ENCODE data around the gene TNFRSF8. TPM values are rescaled to one million over a fixed set of nuclear protein-coding genes. Genes with fewer than 3 reads are reported as not detected.

Gene TNFRSF8
- total RNA-seq, 8 experiments from 2014 or later: 0.31 to 16.0 (median 0.46) TPM

DNA sequence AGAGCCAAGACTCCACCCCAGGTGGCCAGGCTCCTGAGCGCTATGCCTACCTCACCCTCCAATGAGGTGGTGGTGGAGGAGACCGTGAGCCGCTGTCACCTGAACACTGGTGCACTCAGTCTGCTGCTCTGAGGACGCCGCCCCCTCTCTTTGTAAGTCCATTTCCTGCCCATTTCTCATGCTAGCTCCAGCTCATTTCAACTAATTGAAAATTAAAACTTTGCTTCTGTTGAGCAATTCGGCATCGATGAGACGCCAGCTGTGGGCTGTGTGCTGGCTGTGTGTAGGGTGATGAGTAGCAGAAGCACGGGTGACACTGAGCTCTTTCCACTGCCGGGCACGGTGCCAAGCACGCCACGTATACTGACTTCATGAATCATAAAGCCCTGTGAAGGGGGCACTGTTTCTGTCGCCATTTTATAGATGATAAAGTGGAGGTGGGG is 114.9 kb downstream of the TNFRSF8 start:
- in situ Hi-C loops (cut with MboI; ENCODE audit: low pct_unique_long_range_greater_than_20kb in 2 of 9, low sequenced_read_pairs in 9 of 9, unreplicated experiment in 9 of 9): no loop called here
- peaks cover 8 to 28% of the 10 kb centered on the region in 2 donors for H3K4me1 ChIP-seq (replicated peaks in 1 of 2)
- 10 to 100% (median 65%) methylated on average over 1 to 11 of the region's 14 CpGs; no CpG with 5 or more reads in 2 of the 10 experiments for WGBS, 10 experiments
- H3K4me3 ChIP-seq: no peak overlapping the region
- no peak overlapping the region for H3K27ac ChIP-seq
- ATAC-seq (replicated peaks in 6 of 8): peak in 5 of 8 experiments; percentile 34 to 61 (median 49)

DNA sequence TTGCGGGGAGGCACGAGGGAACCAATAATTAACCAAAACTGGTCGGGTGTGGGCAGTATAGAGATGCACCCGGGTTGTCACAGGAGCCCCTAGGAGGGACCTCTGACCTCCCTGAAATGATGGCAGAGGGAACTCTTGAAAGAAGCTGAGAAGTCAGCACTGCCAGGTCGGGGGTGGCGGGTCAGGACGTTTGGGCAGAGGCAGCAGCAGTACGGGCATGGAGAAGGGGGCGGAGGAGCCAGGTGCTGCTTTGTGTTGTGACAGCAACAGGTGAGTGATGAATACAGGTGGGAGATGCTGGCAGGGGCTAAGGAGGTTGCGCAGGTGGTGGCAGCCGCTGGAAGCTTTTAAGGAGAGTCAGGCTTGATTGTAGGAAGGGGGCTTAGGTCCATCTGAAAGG is 115.4 kb downstream of the TNFRSF8 start:
- in situ Hi-C loops (cut with MboI; ENCODE audit: low pct_unique_long_range_greater_than_20kb in 2 of 9, low sequenced_read_pairs in 9 of 9, unreplicated experiment in 9 of 9): no loop called here
- H3K27ac ChIP-seq: no peak overlapping the region
- ATAC-seq (replicated peaks in 6 of 8): no peak
- WGBS, 10 experiments: 0 to 78% (median 54%) methylated on average over 1 to 9 of the region's 11 CpGs; no CpG with 5 or more reads in 4 of the 10 experiments
- no peak overlapping the region for H3K4me3 ChIP-seq
- peaks cover 8 to 28% of the 10 kb centered on the region in 2 donors for H3K4me1 ChIP-seq (replicated peaks in 1 of 2)

DNA sequence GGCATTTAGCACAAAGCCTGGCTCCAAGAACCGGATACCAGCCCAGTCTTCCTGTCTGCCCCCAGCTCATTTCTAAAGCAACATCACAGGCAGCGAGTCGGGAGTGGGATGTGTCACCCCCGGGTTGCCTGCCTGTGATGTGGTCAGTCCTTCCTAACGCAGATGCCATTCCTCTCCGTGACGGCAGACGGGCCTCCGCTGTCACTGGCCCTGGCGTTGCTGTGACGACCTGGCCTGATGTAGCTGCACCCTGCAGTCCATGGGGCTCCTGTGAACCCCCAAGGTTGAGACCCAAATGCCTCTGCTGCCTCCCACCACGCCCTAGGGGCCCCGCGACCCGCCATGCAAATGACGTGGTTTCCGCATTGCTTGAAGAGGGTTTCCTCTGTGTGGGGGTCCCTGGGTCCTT is 116.0 kb downstream of the TNFRSF8 start:
- WGBS, 10 experiments: 57 to 73% (median 65%) methylated on average over 1 to 11 of the region's 17 CpGs; no CpG with 5 or more reads in 6 of the 10 experiments
- peak in 5 of 8 experiments; percentile 25 to 84 (median 64) for ATAC-seq (replicated peaks in 6 of 8)
- no peak overlapping the region for H3K4me3 ChIP-seq
- in situ Hi-C loops (cut with MboI; ENCODE audit: low pct_unique_long_range_greater_than_20kb in 2 of 9, low sequenced_read_pairs in 9 of 9, unreplicated experiment in 9 of 9): no loop called here
- H3K27ac ChIP-seq: no peak overlapping the region
- H3K4me1 ChIP-seq (replicated peaks in 1 of 2): peaks cover 12 to 32% of the 10 kb centered on the region in 2 donors

DNA sequence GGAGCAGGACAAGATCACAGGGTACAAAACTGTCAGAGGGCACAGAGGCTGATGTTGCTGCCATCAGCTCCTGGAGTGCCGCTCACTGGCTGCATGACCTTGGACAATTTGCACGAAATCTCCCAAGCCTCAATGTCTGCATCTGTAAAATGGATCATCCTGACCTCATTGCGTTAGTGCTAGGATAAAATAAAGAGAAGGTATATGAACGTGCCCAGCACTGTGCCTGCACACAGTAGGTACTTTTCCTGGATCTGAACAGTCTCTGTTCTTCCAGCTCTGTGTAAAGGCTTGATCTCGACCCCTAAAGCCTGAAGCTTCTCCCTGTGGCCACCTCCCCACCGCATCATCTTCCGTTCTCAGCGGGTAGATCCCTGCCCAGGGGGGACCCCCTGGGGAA is 116.6 kb downstream of the TNFRSF8 start:
- WGBS, 10 experiments: 60 to 100% (median 93%) methylated on average over 1 to 8 of the region's 8 CpGs; no CpG with 5 or more reads in 2 of the 10 experiments
- no peak overlapping the region for H3K27ac ChIP-seq
- in situ Hi-C loops (cut with MboI; ENCODE audit: low pct_unique_long_range_greater_than_20kb in 2 of 9, low sequenced_read_pairs in 9 of 9, unreplicated experiment in 9 of 9): no loop called here
- ATAC-seq (replicated peaks in 6 of 8): no peak
- H3K4me1 ChIP-seq (replicated peaks in 1 of 2): peaks cover 17 to 34% of the 10 kb centered on the region in 2 donors
- H3K4me3 ChIP-seq: no peak overlapping the region

DNA sequence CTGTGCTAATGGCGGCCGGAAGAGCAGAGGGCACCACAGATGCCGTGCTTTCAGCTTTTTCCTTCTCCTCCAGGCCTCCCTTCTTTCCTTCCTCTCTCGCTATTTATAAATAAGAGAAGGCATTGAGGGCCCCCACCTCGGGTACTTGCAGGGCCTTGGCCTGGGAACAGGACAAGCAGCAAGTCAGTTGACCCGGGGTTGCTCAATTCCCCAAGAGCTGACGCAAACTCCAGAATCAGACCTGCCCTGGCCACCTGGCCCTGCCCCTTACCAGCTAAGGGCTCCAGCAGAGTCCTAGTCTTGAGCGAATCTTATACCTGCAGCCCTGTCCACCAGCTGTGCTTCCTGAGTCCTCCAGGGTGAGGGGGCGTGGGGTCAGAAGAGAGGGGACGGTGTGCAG is 117.2 kb downstream of the TNFRSF8 start:
- no peak for ATAC-seq (replicated peaks in 6 of 8)
- in situ Hi-C loops (cut with MboI; ENCODE audit: low pct_unique_long_range_greater_than_20kb in 2 of 9, low sequenced_read_pairs in 9 of 9, unreplicated experiment in 9 of 9): no loop called here
- peaks cover 19 to 34% of the 10 kb centered on the region in 2 donors for H3K4me1 ChIP-seq (replicated peaks in 1 of 2)
- H3K27ac ChIP-seq: no peak overlapping the region
- no peak overlapping the region for H3K4me3 ChIP-seq
- WGBS, 10 experiments: 70 to 100% (median 85%) methylated on average over 4 to 10 of the region's 10 CpGs; no CpG with 5 or more reads in 5 of the 10 experiments

DNA sequence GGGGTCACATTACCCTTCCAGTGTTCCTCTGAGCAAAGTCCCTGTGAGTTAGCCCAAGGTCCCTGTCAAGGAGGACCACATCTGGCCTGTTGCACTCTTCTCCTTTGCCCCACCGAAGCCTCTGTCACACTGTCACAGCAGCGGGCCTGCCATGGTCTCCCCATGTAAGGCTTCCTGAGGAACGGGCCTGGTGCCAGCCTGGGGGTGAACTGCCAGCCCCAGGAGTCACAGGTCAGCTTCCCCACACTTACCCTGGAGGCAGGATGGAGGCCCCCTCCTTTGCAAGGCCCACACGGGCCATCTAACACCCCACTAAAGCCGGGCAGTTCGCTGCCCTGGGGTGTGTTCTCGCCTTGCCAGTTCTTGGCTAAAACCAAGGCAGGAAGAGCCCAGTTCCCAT is 117.8 kb downstream of the TNFRSF8 start:
- WGBS, 10 experiments: 74 to 100% (median 89%) methylated on average over 1 to 3 of the region's 7 CpGs; no CpG with 5 or more reads in 7 of the 10 experiments
- Histone ChIP-seq H3K27ac (no peak overlapping the region), H3K4me1 (replicated peaks in 1 of 2) (peaks cover 25 to 36% of the 10 kb centered on the region in 2 donors), H3K4me3 (no peak overlapping the region)
- no peak for ATAC-seq (replicated peaks in 6 of 8)
- in situ Hi-C loops (cut with MboI; ENCODE audit: low pct_unique_long_range_greater_than_20kb in 2 of 9, low sequenced_read_pairs in 9 of 9, unreplicated experiment in 9 of 9): no loop called here

GRCh38 chr1:12181568-12181967 is 118.5 kb downstream of the TNFRSF8 start:
- 83 to 95% methylated on average over 1 to 4 of the region's 7 CpGs; no CpG with 5 or more reads in 8 of the 10 experiments for WGBS, 10 experiments
- H3K4me3 ChIP-seq: no peak overlapping the region
- no peak overlapping the region for H3K27ac ChIP-seq
- in situ Hi-C loops (cut with MboI; ENCODE audit: low pct_unique_long_range_greater_than_20kb in 2 of 9, low sequenced_read_pairs in 9 of 9, unreplicated experiment in 9 of 9): no loop called here
- peaks cover 30 to 42% of the 10 kb centered on the region in 2 donors for H3K4me1 ChIP-seq (replicated peaks in 1 of 2)
- ATAC-seq (replicated peaks in 6 of 8): no peak

GRCh38 chr1:12182410-12182984 is 119.4 kb downstream of the TNFRSF8 start:
- Histone ChIP-seq H3K4me1 (replicated peaks in 1 of 2) (peaks cover 30 to 43% of the 10 kb centered on the region in 2 donors), H3K4me3 (no peak overlapping the region), H3K27ac (no peak overlapping the region)
- in situ Hi-C loops (cut with MboI; ENCODE audit: low pct_unique_long_range_greater_than_20kb in 2 of 9, low sequenced_read_pairs in 9 of 9, unreplicated experiment in 9 of 9): no loop called here
- 40 to 100% (median 88%) methylated on average over 1 to 4 of the region's 4 CpGs; no CpG with 5 or more reads in 2 of the 10 experiments for WGBS, 10 experiments
- no peak for ATAC-seq (replicated peaks in 6 of 8)

GRCh38 chr1:12183095-12183794 is 120.1 kb downstream of the TNFRSF8 start:
- ATAC-seq (replicated peaks in 6 of 8): no peak
- Histone ChIP-seq H3K4me1 (replicated peaks in 1 of 2) (peaks cover 30 to 39% of the 10 kb centered on the region in 2 donors), H3K4me3 (no peak overlapping the region), H3K27ac (no peak overlapping the region)
- in situ Hi-C loops (cut with MboI; ENCODE audit: low pct_unique_long_range_greater_than_20kb in 2 of 9, low sequenced_read_pairs in 9 of 9, unreplicated experiment in 9 of 9): no loop called here
- 50 to 100% (median 89%) methylated on average over 1 to 7 of the region's 7 CpGs; no CpG with 5 or more reads in 2 of the 10 experiments for WGBS, 10 experiments

GRCh38 chr1:12184008-12184681 is 121.0 kb downstream of the TNFRSF8 start:
- H3K4me1 ChIP-seq (replicated peaks in 1 of 2): peaks cover 29 to 33% of the 10 kb centered on the region in 2 donors
- WGBS, 10 experiments: 0 to 60% (median 19%) methylated on average over 1 to 8 of the region's 10 CpGs; no CpG with 5 or more reads in 3 of the 10 experiments
- no peak overlapping the region for H3K4me3 ChIP-seq
- in situ Hi-C loops (cut with MboI; ENCODE audit: low pct_unique_long_range_greater_than_20kb in 2 of 9, low sequenced_read_pairs in 9 of 9, unreplicated experiment in 9 of 9): no loop called here
- ATAC-seq (replicated peaks in 6 of 8): peak; percentile 29 to 91 (median 86)
- H3K27ac ChIP-seq: peak overlapping the region; percentile 12 to 74

DNA sequence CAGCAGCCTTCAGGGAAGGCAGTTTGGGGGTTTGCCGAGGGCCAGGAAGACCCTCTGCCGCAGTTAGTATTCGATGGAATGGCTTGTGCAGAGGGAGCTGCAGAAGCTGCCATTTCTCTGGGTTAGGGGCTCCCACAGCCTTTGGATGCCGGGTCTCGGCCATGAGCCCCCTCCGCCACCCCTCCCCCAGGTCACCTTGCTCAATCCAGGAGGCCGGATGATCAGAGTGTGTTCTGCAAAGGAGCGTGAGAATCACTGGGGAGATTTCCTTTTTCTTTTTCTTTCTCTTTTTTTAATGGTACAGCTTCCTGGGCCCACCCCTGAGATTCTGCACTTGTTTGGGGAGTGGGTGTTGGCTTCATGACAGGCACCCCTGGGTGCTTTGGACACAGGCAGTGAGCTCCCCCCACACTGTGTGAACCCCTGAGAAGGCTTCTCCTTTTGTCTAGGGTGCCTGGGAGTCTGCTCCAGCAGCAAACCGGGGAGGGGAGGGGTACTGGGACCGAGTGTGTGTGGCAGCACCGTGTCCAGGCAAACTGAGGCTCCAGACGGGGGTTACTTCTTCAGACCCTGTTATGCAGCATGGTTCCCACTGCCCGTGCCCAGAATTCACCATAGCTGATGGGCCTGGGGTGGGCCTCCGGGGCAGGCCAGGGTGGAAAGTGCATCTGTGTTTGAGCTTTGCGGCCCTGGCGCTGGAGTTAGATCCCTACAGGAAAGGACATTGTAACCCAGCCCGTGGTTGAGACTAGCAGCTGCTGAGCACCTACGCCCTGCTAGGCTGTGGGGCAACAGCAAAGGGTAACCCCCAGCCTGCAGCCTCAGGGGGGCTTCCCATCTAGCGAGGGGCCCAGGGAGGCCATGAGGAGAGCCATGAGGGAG is 122.2 kb downstream of the TNFRSF8 start:
- H3K4me3 ChIP-seq: no peak overlapping the region
- ATAC-seq (replicated peaks in 6 of 8): peak in 2 of 8 experiments; percentile 2 to 39
- in situ Hi-C loops (cut with MboI; ENCODE audit: low pct_unique_long_range_greater_than_20kb in 2 of 9, low sequenced_read_pairs in 9 of 9, unreplicated experiment in 9 of 9): no loop called here
- WGBS, 10 experiments: 60 to 90% (median 80%) methylated on average over 1 to 11 of the region's 19 CpGs; no CpG with 5 or more reads in 3 of the 10 experiments
- peak overlapping the region; percentile 5 to 74 for H3K27ac ChIP-seq
- H3K4me1 ChIP-seq (replicated peaks in 1 of 2): peaks cover 27 to 29% of the 10 kb centered on the region in 2 donors

Measured in motor neuron (in vitro differentiated cells).